GM03348 (cell line): ENCODE data around the gene PCDHA3.
"Not testable (repeated sequence)": the region's sequence is repeated elsewhere in the genome, so short reads cannot be mapped to it uniquely, and the experiment has no call there.

Experiments
- DNase-seq: peaks from one replicate; pipeline ENCODE4 v3.0.0; 2012; ENCODE audit warnings: low spot score

Gene PCDHA3

GRCh38 chr5:140800816-140801493 lies at the start of gene PCDHA3:
Gene PCDHA3 (plus strand): TSS chr5:140801057.
- peak; percentile 14 for DNase-seq

- no peak for DNase-seq
Measured at GRCh38 chr5:140753561-140753960, 47.3 kb upstream of the PCDHA3 start.

GRCh38 chr5:140764177-140764973 lies 36.5 kb upstream of the PCDHA3 start:
- DNase-seq = no peak

GRCh38 chr5:140767444-140767843 lies 33.4 kb upstream of the PCDHA3 start:
- no peak for DNase-seq

- no peak for DNase-seq
Measured at GRCh38 chr5:140780512-140780911, 20.3 kb upstream of the PCDHA3 start.

- DNase-seq = no peak
Measured at GRCh38 chr5:140785905-140786686, 14.8 kb upstream of the PCDHA3 start, which contains the start of gene PCDHA1. Gene PCDHA1 (plus strand): TSS chr5:140786140.

GRCh38 chr5:140787422-140787821 lies 13.4 kb upstream of the PCDHA3 start:
- DNase-seq = not testable (repeated sequence)

- DNase-seq = not testable (repeated sequence)
Measured at GRCh38 chr5:140787849-140788504, 12.9 kb upstream of the PCDHA3 start.

GRCh38 chr5:140791089-140791488 lies 9.8 kb upstream of the PCDHA3 start:
- no peak for DNase-seq

- no peak for DNase-seq
Measured at GRCh38 chr5:140794595-140795258, 6.1 kb upstream of the PCDHA3 start, which contains the start of gene PCDHA2. Gene PCDHA2 (plus strand): TSS chr5:140794852.

- DNase-seq = peak; percentile 28
Measured at GRCh38 chr5:140795259-140795641, 5.6 kb upstream of the PCDHA3 start.

GRCh38 chr5:140796072-140796717 lies 4.7 kb upstream of the PCDHA3 start:
- not testable (repeated sequence) for DNase-seq

GRCh38 chr5:140796718-140797095 lies 4.2 kb upstream of the PCDHA3 start:
- no peak for DNase-seq

- no peak for DNase-seq
Measured at GRCh38 chr5:140801494-140801841, 611 bp downstream of the PCDHA3 start.

- not testable (repeated sequence) for DNase-seq
Measured at GRCh38 chr5:140802381-140802780, 1.5 kb downstream of the PCDHA3 start.

GRCh38 chr5:140802781-140803271 lies 2.0 kb downstream of the PCDHA3 start:
- DNase-seq = no peak

GRCh38 chr5:140806834-140807775 lies 6.2 kb downstream of the PCDHA3 start, which contains the start of gene PCDHA4:
Gene PCDHA4 (plus strand): TSS chr5:140807068.
- DNase-seq = no peak

- not testable (repeated sequence) for DNase-seq
Measured at GRCh38 chr5:140808241-140808888, 7.5 kb downstream of the PCDHA3 start.

- DNase-seq = no peak
Measured at GRCh38 chr5:140808889-140809291, 8.0 kb downstream of the PCDHA3 start.
